A673 (cell line): ENCODE measurements around the gene PIWIL4.

Experiments used
- EZH2 ChIP-seq: fragments of 200-600 bp; sonication (generic); IDR thresholded peaks from 2 replicates; pipeline ENCODE4 v1.6.1; 2017; ENCODE audit warnings: borderline replicate concordance, low read depth, mild to moderate bottlenecking, mixed read lengths, antibody characterized with exemption, low read length; ENCODE audit not compliant: poor library complexity, severe bottlenecking
- TF ChIP-seq, protein P1 (sequence below): fragments of 300-800, 200-600 bp; sonication (generic); conservative IDR thresholded peaks from 2 replicates; pipeline ENCODE4 v1.5.1; 2017; ENCODE audit warnings: low read depth, mild to moderate bottlenecking, antibody characterized with exemption, low read length, moderate library complexity, mixed read lengths

DNA sequence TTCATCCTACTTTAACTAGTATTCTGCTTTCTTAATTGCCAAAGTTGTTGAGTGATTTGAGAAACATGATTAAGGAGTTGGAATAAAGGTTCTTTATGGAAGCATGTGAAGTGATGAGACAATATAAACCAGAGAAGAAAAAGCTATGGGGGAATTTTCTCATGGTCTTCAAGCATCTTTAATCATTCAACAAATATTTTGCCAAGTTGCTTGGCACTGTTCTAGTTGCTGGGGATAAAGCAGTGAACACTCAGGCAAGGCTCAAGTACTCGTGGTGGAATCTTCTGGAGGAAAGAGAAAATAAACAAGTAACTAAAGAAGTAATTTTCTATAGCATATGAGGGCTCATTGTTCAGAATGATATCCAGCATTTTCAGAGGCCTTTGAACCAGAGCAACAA lies 9.2 kb upstream of the PIWIL4 start:
- no peak for TF ChIP-seq EZH2
- TF ChIP-seq, protein P1, sequence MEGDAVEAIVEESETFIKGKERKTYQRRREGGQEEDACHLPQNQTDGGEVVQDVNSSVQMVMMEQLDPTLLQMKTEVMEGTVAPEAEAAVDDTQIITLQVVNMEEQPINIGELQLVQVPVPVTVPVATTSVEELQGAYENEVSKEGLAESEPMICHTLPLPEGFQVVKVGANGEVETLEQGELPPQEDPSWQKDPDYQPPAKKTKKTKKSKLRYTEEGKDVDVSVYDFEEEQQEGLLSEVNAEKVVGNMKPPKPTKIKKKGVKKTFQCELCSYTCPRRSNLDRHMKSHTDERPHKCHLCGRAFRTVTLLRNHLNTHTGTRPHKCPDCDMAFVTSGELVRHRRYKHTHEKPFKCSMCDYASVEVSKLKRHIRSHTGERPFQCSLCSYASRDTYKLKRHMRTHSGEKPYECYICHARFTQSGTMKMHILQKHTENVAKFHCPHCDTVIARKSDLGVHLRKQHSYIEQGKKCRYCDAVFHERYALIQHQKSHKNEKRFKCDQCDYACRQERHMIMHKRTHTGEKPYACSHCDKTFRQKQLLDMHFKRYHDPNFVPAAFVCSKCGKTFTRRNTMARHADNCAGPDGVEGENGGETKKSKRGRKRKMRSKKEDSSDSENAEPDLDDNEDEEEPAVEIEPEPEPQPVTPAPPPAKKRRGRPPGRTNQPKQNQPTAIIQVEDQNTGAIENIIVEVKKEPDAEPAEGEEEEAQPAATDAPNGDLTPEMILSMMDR = no peak
